KBM-7 (cell line): ENCODE results near the gene SORCS2.
"Not testable (repeated sequence)": the region's sequence is repeated elsewhere in the genome, so short reads cannot be mapped to it uniquely, and the experiment has no call there.

ENCODE experiments used
- DNase-seq: peaks from one replicate; pipeline ENCODE4 v3.0.0-alpha.2; 2015
- in situ Hi-C: fragments of 300-500 bp; cut with MboI; formaldehyde crosslinking; loops from 2 replicates; pipeline ENCODE4 v1.14.3; 2020; ENCODE audit warnings: low sequenced_read_pairs, low pct_unique_long_range_greater_than_20kb, mixed read lengths

The SORCS2 gene

GRCh38 chr4:7212921-7213320 lies 20.6 kb downstream of the SORCS2 start:
- in situ Hi-C loops, result no loop called here
- no peak for DNase-seq

GRCh38 chr4:7213807-7214206 lies 21.5 kb downstream of the SORCS2 start:
- DNase-seq, result no peak
- in situ Hi-C loops, result no loop called here

DNA sequence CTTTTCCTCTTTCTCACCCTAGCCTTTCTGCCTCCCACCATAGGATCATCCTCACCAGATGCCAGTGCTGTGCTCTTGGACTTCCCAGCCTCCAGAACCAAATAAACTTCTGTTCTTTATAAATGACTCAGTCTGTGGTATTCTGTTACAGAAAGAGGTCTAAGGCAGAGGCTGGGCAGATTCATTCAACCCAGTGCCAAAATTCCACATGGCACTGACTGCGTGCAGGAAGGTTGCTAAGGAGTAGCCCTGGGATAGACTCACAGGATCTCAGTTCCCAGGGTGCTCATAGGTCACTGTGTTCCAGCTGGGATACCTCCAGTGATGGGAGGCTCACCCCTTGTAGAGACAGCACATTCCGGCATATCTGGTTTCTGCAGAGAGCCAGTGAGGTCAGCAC lies 22.0 kb downstream of the SORCS2 start:
- in situ Hi-C loops, result no loop called here
- DNase-seq, result no peak

- in situ Hi-C loops, DNase-seq: not testable (repeated sequence)
Observed at GRCh38 chr4:7215187-7215586, 22.8 kb downstream of the SORCS2 start.

DNA sequence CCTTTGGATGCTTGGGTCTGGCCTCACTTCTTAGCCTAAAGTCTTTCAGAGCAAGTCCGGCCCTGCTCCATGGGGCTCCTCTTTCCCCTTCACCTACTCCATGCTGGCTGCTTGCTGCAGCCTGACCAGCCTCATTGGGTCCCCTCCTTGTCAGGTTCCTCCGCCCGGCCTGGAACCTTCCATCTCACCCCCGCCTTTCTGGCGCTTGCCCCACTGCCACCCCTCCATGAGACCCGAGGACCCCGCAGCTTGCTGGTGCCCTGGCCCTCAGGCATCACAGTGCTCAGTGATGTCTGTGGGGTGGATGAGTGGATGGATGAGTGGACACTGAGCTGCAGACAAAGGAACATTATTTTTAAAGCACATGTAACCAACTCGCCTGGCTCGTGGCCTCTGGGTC lies 24.7 kb downstream of the SORCS2 start:
- no peak for DNase-seq
- in situ Hi-C loops, result no loop called here

- in situ Hi-C loops, result no loop called here
- no peak for DNase-seq
Observed at GRCh38 chr4:7217474-7218321, 25.4 kb downstream of the SORCS2 start.

DNA sequence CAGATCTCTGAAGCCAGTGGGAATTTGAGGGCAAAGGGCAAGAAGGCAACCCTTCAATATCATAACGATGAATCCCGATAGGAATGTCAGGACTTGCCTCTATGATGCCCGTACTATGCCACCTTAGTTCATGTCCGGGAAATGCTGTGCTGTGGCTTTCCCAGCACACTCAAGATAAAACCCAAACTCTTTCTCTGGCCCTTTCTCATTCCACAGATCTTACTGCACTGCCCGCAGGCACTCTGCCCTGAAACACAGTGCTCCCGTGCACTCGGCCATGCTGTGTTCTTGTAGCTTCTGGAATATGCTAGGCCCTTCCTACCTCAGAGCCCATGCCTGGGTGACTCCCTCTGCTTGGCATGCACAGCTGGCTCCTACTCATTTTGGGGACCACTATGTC lies 26.3 kb downstream of the SORCS2 start:
- DNase-seq, result no peak
- in situ Hi-C loops, result no loop called here

DNA sequence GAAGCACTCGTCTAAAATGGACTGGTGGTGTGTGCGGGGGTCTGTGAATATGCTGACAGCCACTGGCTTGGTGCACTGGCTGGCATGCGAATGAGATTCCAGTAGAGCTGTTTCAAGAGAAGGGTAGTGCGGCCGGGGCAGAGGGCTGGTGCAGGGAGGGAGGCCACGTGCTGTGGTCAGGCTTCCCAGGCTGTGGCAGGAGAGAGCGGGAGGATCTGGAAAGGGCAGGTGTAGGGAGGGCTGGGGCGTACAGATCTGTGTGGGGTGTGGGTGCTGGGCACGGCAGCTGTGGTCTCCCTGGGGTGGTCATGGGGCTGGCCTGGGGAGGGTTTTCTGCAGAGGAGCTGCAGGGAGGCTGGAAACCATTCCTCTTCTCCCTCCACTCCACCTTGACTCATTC lies 30.2 kb downstream of the SORCS2 start:
- no peak for DNase-seq
- in situ Hi-C loops, result no loop called here

- in situ Hi-C loops, result no loop called here
Observed at GRCh38 chr4:7223541-7223940, 31.2 kb downstream of the SORCS2 start.

DNA sequence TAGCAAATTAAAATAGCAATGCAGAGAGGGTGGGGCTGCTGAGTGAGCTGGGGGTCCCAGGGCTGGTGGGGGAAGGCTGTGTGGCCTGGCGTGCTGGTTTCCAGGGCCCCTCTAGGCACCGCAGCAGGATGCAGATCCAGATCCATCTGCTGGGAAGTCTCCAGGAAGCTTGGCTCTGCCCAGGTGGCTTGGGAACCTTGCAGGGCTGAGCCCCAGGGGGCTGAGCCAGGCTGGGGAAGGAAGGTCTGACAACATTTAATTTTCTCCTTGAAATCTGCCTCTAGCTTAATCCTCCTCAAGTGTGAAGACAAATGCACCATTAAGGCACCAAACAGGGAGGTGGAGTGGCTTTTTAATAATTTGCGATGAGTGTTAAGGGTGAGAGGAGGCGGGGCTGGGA lies 31.7 kb downstream of the SORCS2 start:
- in situ Hi-C loops, result no loop called here
- DNase-seq, result no peak

More at GRCh38 chr4:7223541-7223940, 31.2 kb downstream of the SORCS2 start:
- no peak for DNase-seq

DNA sequence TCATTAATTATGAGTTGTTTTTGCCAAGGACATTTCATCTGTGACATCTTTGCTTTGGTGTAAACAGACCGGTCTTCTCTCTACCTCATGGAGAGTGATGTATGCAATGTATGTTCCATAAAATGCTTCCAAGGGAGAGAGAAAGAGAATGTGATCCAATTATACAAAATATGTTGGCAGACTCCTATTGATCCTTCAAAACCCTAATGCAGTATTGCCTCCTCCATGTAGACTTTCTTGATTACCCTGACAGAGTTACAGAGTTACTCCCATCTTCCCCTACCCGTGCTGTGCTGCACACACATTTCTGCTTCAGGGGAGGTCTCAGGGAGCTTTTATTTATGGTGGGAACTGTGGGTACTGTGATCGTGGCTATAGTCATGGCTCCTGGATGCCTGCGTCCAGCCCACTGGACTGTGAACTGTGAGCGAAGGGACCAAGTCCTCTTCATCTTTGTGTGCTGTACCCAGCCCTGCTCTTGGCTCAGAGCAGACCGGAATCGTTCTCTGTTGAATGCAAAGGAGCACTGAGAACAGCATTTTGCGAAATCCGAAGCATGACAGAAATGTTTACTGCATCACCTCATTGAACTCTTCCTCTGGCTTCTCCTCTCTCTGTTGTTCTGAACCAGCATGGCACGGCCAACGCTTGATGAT lies 32.7 kb downstream of the SORCS2 start:
- in situ Hi-C loops, result no loop called here
- DNase-seq, result no peak

GRCh38 chr4:7226439-7226838 lies 34.1 kb downstream of the SORCS2 start:
- no peak for DNase-seq
- in situ Hi-C loops, result no loop called here

- in situ Hi-C loops, result no loop called here
- DNase-seq, result no peak
Observed at GRCh38 chr4:7227008-7227407, 34.7 kb downstream of the SORCS2 start.

GRCh38 chr4:7228734-7229133 lies 36.4 kb downstream of the SORCS2 start:
- no peak for DNase-seq
- in situ Hi-C loops, result no loop called here

- in situ Hi-C loops, result no loop called here
- no peak for DNase-seq
Observed at GRCh38 chr4:7232061-7232650, 39.8 kb downstream of the SORCS2 start.

DNA sequence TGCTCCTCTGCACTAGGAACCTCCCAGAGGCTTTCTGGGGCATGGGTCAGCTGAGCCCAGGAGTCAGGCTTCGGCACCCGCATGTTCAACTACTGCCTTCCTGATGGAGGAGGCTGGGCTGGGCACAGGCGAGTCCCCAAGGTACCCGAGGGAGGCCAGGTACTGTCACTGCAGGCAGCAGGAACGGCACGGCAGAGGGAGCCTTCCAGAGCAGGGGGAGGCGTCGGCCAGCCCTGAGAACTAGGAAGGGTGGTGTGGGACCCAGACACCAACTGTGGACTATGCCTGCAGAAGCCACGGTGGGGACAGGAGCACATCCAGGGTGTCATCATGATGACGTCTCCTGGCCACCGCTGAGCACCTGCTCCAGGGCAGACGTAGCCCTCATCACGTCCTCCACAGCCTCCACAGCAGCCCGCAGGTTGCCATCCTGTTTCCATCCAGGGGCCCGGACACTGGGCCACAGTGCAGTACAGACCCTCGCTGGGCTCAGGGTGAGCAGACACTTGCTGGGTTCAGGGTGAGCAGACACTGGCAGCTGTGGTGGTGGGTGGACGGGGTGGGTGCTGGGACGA lies 40.8 kb downstream of the SORCS2 start:
- in situ Hi-C loops, result no loop called here
- DNase-seq, result no peak

DNA sequence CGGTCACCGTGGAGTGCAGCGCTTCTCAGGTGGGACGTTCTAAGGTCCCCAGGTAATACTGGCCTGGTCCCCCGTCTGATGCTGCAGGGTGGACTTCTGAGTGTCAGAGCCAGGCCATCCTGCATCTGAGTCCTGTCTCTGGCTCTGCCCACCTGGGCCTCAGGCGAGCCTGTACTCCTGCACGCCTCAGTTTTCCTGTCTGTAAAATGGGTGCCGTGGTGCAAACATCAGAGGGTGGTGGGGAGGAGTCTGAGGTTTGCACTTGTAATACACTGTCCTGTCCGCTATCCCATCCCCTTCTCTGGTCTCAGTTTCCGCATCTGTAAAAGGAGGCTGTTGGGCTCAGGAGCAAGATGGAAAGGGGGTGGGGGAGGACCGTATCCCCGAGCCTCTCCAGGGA lies 41.3 kb downstream of the SORCS2 start:
- in situ Hi-C loops, result no loop called here
- DNase-seq, result no peak

DNA sequence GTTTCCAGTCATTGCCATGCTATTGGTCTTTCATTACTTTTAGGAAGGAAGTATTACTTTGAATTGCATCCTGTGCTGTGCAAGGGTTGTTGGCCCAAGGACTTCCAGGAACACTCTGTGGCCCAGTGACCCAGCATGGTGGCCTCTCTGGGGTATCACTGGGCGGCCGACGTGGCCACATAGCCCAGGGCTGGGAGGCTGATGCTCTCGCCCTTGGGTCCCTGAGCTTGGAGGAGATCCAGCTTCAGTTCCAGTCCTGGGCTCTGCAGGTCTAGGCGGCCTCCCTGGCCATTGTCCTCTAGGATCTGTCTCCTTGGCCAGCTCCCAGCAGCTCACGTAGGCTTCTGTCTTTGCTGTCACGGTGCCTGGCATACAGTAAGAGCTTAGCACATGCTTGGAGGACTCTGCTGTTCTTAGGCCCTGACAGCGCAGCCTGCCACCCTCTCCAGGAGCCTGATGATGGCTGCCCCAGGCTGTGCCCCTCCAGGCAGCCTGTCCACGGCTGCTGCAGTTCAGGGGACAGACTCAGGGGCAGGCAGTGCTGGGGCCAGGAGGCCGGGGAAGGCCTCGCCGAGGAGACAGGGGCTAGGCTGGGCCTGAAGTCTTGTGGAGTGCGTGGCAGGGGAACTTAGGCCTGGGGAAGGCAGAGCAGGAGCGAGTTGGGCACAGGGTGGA lies 42.2 kb downstream of the SORCS2 start:
- DNase-seq, result no peak
- in situ Hi-C loops, result no loop called here

DNA sequence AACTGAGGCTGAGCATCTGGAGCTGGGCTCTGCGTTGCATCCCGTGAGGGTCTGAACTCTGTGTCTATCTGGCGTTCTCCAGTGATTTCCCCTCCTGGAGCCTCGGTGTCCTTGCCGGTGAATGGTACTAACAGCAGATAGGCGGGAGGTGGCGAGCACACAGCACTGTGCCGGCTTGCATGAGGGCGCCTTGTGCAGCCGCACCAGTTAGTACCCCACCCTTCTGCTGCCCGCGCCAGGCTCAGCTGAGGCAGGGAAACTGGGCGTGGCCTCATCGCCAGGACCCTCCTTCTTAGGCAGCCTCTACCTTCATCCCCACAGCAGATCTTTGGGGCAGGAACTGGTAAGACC lies 42.7 kb downstream of the SORCS2 start:
- no peak for DNase-seq
- in situ Hi-C loops, result no loop called here

- in situ Hi-C loops, result no loop called here
- DNase-seq, result no peak
Observed at GRCh38 chr4:7236847-7237246, 44.5 kb downstream of the SORCS2 start.
